Measurements from ENCODE around the gene ANK3.

The ANK3 gene

DNA sequence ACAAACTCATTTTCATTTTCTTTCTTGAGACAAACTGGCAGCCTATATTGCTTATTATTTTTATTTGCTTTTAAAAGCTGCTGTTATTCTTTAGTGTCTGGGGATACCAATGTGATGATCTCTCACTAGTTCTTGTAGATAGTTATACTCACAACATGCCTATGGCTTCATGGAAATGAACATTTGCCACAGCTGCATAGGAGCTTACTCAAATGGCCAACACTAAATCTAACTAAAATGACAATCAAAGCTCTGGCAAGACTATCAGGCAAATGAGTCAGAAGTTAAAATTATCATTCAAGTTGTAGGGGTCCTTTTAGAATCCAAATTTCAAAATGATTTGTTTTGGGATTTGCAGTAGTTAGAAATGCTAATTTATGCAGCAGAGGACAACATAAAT lies 225.9 kb downstream of the ANK3 start:
- no peak for DNase-seq

DNA sequence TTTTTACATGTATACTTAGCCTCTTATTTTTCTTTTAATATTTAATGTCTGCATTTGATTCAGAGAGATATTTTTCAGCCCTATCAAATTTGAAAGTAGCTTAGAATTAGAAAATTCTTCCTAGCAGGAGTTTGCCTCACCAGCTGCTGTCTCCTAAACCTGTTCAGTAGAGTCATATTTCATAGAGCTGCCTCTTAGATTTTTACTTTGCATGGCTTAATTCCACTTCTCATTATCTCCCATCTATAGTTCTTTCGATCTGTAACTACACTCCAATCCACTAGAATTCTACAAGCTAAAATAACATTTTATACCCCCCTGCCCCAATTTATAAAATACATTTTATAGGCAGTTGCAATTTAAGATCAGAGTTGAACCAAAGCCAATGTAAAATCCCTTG lies 227.0 kb downstream of the ANK3 start:
- no peak for DNase-seq

DNA sequence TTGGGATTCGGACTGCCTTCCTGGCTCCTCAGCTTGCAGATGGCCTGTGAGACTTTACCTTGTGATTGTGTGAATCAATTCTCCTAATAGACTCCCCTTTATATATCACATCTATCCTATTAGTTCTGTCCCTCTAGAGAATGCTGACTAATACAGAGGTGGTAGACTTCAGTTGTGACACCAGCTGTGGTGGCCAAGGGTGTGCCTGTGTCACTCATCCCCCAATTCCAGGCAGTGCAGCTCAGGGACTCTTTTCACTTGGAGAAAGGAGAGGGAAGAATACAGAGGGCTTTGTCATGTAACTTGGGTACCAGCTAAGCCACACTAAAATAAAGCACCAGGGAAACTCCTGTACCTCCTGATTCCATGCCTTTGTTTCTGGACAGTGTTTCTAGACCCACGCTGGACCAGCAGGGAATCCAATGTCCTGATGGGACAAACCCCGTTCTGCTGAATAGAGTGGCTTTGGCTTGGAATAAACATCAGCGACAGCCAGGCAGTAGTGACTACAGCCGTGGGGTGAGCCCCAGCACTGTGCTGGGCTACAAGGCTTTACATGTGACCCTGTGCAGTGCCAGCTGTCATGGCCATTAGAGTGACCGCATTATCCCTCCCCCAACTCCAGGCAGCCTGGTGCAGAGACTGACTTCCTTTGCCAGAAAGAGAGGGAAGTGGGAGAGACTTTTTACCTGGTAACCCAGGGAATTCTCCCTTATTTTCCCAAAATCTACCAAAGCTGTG lies 233.6 kb downstream of the ANK3 start:
- DNase-seq: no peak

DNA sequence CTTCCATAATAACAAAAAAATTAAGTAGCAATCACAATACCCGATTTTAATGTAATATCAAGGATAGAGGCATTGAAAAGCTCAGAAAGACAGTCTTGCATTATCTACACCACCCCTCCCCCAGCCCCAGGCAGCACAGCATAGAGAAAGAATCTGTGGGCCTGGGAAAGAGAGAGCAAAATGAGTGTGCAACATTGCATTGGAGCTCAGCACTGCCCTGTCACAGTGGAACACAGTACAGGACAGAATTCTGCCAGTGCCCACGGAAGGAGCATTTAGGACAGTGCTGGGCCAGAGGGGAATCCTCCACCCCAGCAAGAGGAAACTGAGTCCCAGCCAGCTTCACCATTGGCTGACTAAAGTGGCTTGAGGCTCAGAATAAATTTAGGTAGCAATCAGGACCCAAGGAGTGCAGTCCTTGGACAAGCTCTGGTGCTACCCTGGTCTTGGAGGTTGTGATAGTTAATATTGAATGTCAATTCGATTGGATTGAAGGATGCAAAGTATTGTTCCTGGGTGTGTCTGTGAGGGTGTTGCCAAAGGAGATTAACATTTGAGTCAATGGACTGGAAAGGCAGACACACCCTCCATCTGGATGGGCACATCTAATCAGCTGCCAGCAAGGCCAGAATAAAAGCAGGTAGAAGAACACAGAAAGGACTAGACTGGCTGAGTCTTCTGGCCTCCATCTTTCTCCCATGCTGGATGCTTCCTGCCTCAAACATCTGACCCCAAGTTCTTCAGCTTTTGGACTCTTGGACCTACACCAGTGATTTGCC lies 234.4 kb downstream of the ANK3 start:
- DNase-seq: no peak

DNA sequence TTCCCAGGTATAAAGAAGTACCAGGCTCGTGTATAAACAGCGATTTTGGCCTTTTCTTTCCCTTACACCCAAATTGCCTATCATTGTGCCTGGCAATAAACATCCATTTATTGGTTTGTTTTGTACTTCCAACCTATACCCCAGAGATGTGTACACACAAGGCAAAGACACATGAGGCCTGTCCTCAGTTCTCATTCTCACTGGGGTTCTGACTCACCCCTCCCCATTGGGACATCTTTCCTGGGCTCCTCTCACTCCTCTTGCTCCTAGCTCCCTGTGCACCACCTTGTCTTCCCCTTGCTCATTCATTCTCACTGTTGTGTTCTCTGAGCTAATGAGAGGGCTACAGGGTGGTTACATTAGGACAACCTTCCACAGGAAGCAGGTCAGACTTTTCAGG lies 240.7 kb downstream of the ANK3 start:
- DNase-seq: no peak

DNA sequence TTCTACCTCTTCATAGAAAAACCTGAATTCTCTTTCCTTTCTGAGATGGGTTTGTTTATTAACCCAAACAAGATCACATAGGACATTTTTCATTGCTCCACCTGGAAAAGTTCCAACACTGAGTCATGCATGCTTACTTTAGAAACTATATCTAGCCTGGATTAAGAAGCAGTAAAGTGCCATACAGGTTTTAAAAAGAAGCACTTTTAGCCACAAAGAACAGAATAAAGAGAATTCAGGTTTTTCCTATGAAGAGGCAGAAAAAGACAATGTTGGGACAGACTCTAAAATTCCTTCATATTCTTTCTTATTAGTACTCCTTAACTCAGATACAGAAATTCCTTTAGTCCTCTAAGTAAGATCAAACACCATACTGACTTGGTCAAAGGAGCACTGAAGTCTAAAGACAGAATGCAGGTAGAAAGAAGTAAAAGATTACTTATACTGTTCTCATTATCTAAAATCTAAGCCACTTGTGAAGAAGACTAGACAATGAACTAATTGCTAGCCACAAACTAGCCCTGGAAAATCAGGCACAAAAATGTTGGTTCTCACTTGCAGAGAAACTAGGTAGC lies 241.3 kb downstream of the ANK3 start:
- no peak for DNase-seq

DNA sequence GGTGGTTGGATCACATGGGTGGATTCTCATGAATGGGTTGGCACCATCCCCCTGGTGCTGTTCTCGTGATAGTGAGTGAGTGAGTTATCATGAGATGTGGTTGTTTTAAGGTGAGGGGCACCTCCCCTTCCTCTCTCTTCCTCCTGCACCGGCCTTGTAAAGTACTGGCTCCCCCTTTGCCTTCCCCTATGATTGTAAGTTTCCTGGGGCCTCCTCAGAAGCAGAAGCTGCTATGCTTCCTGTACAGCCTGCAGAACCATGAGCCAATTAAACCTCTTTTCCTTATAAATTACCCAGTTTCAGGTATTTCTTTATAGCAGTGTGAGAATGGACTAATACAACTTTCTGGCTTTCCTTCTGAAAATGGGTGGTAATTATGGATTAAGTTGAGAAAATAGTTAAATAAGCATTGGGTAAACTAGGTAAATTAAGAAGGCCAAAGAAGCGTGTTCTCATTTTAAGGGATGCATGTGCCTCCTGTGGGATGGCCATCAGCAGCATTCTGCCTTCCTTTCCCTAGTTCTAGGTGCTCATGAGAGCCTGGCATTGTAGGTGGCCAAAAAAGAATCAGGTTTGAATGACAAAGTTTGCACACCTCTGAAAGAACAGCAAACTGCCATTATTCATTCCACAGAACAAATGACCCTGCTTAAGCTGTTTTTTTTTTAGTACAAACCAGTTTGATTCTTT lies 242.0 kb downstream of the ANK3 start:
- DNase-seq: no peak

DNA sequence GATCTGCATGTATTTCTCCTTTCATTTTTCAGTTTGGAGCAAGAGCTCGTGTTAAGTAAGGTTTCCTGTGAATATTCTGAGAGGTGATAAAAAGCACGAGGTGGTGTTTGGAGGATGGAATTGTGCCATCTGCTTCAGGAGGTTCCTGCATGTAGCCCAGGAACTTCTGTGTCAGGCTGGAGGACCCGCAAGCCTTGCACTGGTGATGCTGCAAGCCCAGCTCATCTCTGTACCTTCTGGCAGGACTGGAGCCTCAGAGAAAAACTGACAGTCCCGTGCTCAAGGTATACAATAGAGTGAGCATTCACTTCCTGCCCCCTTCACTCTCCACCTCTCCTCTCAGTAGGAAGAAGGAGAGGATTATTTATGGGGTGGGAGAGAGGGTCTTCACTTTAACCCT lies 242.7 kb downstream of the ANK3 start:
- no peak for DNase-seq

DNA sequence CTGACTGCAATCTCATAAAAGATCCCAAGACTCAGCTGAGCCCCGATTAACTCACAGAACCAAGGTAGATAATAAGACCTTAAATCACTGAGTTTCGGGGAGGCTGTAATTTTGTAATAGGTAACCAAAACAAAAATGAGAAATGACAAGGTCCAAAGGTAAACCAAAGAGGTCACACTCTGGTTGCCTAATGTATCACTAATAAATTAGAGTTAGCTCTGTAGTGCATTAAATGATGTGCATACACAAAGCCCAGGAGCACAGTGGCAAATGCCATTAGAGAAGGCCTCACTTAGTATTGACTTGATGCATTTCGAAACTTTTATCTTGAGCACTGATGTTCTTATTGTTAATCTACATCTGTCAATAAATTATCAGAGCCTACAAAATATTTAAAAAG lies 245.6 kb downstream of the ANK3 start:
- DNase-seq: no peak

DNA sequence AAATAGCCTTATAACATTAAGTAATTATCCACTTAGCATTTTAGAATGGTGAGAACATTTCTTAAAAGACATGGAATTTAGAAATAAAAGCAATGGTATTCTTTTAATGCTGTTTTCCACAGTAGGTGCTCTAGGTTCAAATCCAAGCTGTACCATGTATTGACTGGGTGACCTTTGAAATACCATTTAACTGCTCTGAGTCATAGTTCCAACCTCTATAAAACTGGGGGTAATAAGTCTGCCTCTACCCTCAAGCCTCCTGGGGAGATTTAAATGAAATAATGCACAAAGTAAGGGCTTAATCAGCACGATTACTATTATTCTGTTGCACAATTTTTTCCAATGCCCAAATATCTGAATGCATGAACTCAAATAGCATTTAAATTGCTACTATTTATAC lies 246.9 kb downstream of the ANK3 start:
- no peak for DNase-seq

DNA sequence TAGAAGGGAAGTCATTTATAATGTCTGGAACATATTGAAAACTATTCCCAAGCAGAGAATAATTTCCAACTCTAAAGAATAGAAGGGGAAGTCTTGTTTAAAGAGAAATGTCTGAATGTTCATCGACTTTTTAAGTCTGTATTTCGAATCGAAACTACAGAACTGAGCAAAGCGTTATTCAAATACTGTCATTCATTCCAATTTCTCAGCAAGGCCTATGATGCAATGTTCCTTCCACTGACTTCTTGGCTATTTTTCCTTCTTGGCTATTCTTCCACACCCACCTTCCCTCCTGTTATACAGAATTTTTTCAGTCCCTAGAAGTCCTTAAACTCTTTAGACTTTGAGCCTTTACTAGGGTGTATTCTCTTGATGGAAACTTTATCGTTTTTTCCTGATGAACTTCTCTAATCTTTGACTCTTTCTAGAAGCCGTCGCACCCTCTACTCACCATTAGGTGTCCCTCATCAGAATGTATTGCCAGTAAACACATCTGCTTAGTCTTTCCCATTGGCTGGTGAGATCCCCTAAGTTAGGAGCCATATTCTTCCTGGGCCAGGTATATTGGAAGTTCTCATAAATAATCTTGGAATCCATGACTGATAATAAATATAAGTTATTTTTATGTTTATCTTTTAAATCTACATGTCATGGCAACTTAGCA lies 247.6 kb downstream of the ANK3 start:
- no peak for DNase-seq

DNA sequence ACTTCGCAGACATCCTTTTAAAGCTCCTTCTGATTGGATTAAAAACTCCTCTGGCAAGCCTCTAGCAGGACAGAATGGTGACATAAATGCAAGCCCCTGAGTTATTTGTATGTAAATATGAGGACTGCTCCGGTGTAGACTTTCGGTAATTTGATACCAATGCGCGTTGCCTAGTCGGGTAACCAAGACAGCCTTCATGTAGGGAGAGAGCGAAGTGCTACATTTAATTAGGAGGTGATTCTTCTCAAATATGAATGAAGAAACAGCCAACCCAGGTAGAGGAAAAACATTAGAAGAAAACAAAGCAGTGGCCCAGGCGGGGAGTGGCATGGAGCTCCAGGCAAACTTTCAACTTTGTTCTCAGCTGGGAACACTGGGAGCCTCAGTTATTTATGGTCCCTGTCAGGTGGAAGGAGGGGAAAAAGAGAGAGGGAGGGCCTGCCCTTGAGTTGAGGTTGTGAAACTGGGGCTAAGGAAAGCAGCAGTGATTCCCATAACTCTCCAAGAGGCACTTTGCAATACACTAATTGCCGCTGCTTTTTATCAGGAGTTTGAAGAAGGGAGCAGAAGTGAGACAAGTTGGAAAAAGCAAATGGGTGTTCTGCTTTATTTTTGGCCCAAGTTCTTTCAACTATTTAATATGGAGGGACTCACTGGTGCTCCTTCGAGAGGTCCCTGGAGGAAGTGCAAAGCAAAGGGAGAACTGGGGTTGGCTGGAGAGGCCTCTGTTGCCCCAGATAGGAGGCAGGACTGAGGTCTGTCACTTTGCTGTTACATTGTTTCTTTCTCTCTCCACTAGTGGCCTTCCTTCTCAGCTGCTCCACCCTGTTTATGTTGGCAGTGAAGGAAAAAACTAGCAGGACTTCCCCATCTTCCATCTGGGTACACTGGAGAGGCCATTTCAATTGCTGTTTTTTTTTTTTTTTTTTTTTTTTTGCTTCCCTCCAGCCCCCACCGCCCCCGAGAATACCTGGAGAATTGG lies 248.7 kb downstream of the ANK3 start:
- no peak for DNase-seq

DNA sequence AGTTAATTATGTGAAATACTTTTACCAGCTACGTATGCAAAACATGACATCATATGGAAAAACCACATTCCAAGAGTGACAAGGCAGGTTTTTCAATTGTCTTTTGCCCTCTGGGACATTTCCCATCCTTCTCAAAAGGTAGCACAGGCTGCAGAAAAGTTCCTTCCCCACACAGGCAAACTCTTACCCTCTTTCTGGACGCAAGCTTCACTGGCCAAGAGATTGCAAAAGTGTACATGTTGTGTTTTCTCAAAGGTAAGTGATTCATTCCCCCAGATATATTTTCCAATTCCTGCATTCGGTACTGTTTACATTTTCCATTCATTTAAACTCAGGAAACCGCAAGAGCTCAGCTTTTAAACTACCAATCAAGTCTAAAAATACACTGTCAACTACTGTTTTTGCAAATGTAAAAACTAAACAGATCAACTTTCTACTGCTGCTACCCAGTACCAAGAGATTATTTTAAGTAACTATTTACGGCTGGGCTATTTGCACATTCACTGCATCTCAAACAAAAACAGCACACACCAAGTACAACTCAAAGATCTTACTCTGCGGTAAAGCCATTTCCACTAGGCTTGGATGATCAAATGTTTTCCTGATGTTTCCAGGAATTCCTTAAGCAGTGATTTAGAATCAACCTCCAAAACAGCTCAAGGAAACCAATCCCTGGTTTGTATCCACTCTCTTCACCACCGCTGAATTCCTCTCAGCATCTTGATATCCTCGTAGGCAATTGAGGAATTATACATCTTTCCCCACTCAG lies 249.7 kb downstream of the ANK3 start:
- no peak for DNase-seq

DNA sequence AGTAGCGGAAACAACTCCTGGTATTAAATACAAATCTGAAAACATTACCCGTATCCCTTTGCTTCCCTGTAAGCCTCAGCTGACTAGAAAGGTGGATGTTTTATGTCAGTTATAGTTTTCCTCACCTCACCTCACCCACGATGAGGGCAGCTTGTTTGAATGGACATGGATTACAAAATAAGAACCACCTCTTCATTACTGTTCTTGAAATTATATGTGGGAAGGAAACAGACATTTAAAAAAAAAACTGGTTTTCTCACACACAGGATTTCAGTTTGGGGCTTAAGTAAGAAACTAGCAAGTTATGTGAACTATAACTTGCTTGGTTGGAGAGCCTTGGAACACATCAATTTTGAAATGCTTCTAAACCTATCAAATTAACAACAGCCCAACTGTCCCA lies 250.4 kb downstream of the ANK3 start:
- no peak for DNase-seq

DNA sequence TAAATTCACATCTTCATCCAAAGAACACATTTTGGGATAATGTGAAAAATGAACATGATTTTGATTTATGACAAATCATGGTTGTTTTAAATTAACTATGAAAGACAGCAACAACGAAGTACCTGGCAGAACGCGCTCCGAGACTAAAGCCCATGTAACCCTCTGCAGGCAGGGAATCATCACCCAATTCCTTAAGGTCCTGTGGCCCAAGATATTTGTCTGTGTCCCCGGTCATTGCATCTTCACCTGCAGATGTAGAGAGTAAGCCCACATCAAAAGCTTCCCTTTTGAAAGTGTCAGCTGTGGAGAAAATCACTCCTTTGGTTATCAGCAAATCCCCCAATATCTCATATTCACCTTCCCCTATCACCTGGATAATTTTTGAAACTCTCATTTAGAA lies 250.8 kb downstream of the ANK3 start:
- DNase-seq: no peak

DNA sequence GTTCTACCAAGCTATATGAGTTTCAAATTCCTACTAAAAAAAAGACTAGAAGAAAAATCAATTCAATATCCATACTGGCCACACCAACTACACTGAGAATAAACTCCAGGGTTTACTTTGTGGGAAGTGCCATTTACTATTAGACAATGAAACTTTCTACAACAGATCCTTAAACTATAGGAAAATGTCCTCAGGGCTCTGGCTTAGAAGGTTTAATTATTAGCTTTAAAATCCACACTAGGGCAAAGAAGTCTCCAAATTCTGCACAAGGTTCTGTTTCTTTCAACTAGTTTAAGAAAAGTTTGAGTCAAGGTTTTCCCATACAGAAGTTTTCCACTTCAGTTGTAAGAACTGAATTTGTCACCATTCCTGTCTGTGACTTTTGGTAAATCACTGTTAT lies 251.6 kb downstream of the ANK3 start:
- DNase-seq: no peak

DNA sequence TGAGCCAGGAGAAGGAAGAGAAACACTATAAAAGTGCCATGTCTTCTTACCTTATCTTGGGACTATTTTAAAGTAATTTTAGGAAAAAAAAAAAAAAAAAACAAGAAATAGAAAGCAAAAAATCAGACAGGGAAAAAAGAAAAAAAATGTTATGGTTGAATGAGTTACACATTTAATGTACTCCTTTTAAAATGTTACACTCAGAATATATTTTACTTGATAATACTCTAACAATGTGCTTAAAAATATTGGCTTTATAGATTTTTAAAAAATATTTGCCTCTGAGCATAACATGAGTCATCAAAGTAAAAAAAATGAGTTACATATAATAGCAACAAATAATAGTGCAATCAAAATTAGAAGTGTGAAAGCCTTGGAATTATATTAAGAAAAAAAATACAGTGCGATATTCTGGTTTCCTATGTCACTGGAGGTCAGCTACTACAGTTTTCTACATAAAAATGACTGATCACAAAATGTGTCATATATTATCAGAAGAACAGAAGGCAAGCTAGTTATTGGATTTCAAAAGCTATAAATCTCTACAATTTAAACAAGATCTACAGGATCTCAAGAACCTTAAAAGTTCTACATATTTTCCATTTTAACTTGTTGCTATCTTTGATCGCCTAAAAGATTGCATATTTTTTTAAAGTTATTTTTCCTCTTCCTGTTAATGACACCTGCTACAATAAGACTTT lies 252.2 kb downstream of the ANK3 start:
- DNase-seq: no peak

DNA sequence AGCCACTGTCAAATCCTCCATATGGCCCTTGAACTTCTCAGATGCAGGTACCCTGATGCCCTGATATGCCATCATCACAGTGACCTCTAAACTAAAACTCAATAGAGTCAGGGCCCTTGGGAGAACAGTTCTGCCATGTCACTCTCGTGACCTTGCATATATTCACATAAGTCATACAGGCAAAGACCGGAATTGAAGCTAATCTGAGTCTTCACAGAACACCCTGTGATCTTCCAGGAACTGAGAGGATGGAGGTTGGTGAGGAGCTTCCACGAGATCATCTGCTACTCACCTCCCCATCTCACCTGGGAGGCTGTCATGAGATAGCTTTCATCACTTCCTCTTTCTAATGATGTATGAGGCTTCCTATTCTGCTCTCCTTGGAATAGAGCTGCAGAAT lies 254.7 kb downstream of the ANK3 start:
- DNase-seq: no peak

DNA sequence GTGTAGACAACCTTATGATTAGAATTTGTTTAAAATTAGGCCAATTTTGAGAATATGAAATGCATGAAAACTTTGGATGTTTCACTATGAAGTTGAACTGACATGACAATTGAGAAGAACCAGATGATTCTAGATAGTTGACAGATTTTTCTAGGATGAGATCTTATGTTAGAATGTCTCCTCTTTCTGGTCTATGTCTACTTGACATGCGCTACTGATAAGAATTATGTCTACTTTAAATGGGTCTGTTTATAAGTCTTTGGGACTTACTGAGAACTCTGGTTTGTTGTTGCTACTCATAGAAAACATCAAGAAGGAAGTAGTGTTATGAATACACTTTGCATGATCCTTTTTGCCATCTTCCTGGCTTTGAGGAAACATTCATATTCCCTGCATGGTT lies 255.1 kb downstream of the ANK3 start:
- DNase-seq: no peak

DNA sequence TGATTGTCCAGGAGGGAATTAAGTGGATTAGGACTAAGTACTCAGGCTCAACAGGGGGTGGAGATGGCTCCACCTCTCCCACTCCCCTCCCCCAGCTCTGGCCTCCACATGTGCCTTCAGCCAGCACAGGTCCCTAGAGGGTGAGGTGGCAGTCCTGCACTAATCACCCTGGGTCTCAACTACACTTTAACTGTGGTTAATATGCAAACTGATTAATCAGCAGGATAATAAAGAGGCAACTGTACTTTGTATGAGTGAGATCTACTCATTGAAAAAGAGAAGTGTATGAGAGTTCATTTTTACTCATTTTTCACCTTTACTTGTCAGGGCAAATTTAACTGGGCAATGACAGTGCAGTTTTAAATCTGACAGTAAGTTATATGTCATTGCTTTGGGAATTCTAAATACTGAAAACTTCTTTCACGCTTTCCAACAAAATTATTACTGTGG lies 259.5 kb downstream of the ANK3 start:
- no peak for DNase-seq
